GM19193 (cell line): ENCODE results near the gene CACNA1S.

Experiments used
- POLR2A ChIP-seq: IDR thresholded peaks from 4 replicates; pipeline ENCODE4 v1.6.1; 2011; ENCODE audit not compliant: insufficient read depth, insufficient read length; ENCODE audit errors: extremely low read depth

The CACNA1S gene

DNA sequence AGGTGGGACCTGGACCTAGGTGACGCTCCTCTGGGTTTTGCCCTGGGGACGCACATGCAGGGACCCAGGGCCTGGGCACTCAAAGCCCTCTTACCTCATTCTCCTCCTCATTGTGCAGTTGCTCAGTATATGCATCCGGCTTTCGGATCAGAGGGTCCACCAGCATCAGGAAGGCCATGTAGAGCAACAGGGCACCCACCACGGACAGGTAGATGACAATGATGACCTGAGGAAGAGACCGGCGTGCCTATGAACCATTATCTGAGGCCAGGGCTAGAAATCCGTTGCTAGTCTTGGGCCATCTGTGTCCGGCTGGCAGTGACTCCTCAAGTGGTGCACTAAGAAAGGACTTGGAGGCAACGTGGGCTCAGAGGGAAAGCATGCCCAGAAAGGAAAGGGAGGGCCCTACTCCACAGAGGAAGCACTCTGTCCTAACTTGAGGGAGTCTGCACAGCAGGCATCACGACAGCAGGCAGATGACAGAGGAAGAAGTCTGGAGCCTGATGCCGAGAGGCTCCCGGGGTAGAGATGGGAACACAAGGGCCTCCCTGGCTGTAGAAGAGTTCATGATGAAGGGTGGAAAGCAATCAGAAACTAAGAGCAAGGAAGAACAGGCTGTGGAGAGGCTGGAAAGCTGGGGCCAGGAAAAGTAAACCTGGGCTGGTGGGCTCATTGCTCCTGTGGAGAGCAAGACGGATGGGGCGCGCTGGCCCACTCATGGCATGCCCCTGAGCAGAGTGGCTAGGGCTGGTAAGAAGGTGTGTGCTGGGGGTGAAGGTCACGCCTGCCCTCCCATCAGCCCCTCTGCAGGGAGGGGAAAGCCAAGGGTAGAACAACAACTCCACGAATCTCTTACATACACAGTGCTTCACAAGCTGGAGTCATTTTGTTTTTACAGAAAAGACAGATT, 31.8 kb upstream of the CACNA1S start:
- TF ChIP-seq POLR2A, result no peak

DNA sequence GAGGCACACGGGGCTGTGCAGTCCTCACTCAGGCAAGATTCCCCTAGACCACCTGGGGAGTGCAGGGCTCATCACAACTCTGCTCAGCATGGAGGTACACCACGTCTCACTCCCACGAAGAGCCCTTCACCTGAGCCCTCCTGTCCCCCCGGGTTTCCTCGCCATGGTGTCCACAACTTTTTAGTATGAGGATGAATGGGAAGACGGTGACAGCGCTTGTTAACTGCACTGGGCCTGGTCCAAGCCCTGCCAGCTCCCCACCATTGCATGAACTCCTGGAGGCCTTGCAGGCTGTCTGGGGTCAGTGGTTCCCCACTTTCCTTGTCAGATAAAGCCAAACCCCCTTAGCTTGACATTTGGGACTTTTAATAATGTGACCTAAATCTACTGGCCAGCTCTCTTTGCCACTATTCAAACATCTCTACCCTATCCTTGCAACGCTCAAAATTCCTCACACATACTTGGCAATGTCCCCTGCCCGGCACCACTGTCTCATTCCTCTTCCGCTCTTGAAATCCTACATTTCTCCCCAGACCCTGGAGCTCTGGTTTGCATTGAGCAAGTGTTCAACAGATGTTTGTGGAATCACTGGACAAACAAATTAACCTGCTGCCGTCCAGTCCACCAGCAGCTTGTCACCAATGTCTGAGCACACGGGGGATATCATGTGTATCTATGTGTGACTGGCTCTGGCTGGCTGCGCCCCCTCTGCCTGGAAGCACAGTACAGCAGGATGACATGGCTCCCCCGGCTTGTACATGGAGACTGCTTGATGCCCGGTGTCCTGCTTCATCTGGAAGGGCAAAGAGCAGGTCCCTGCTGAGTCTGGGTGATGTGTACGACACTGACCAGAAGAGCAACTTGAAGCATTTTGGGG, 30.9 kb upstream of the CACNA1S start:
- no peak for TF ChIP-seq POLR2A

DNA sequence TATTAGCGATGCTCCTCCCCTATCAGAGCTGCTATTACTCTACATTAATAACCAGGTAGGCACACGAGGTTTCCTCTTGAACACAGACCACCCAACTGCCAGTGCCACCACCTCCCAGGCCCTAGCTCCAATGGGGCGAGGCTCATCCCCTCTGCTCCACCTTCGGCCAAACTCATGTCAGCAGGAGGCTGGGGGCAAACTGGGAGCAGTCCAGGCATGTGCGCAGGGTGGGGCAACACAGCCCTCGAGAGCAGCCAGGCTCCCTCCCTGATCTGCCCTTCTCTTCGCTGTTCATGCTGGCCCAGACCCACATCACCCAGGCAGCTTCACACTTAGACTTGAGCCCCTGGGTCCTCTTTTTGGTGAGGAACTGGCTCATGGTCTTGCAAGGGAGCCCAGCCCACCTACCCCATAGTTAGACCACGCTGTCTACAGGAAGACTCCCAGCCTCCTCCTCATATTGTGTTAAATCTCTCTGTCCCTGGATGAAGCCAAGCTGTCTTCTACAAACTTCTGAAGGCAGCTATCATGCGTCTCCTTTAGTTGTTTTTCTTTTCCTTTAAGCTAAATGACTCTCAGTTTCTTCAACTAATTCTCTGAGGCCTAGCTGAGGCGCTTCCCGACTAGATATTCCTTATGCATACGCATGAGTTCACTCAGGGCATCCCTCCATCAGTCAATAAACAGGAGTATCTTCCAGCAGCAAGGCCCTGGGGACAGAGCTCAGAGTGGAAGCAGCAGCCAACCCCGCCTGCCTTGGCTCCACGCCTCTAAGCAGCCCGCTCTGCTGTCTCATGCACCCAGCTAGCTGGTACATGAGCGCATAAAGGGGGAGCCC, 30.0 kb upstream of the CACNA1S start:
- TF ChIP-seq POLR2A, result no peak

DNA sequence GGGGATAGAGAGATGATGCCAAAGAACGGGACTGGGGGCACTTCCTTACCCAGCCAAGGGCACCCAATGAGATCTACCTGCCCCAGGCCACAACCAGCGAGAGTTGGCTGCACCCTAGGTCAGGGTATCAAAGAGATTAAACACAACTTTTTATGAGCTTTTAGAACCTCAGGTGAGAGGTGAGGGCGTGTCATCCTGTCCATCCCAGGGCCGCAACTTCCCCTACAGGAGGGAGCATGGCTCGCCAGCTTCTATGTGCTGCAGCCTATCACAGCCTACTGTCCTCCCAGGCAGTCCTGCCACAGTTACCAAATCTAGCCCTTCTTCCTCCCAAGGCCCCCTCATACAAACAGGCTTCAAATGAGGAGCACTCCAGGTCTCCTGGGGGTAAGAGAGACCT, 29.2 kb upstream of the CACNA1S start:
- no peak for TF ChIP-seq POLR2A

DNA sequence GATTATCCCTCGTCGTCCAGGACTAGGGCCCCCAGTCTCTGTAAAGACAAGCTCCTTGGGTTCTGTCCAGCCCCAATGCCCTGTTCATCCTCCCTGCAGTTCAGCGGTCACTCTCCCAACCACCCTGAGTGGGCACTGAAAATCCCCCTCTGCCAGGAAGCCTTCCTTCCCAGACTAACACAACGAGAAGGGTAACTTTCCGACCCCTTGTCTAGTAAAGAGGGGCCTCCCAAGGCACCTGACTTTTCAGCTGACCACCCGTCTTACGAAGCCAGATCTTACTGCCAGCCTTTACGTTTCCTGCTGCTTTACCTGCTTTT, 28.7 kb upstream of the CACNA1S start:
- no peak for TF ChIP-seq POLR2A

DNA sequence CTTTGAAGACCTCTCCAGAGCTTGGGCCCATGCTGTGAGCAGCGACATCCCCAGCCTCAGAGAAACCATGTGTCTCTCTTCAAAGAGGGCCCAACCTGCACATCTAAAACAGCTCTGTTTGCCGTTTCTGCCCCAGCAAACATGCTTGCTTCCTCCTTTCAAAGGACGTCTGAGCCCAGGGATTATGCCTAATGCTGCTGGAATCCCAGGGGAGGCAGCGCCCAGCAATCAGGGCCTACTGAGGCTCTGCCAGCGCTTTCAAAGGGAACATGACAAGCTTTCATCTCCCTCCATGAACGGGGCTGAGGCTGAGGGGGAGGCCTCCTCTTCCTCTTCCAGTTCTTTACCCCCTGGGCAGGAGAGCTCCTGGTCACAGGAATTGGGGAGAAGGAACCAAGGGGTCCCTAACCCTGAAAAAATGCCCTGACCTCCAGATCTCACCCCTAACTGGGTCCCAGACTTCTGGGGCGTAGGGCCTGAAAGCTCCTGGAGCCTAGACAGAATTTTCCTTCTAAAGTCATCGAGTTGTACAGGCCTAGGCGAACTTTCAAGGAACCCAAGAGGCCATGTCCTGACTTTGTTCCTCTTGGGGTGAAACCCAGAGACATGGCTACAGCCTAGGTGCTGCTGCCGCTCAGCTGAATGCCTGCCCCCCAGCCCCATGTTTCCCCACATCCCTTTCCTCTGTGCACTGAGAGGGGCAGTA, 28.2 kb upstream of the CACNA1S start:
- no peak for TF ChIP-seq POLR2A

DNA sequence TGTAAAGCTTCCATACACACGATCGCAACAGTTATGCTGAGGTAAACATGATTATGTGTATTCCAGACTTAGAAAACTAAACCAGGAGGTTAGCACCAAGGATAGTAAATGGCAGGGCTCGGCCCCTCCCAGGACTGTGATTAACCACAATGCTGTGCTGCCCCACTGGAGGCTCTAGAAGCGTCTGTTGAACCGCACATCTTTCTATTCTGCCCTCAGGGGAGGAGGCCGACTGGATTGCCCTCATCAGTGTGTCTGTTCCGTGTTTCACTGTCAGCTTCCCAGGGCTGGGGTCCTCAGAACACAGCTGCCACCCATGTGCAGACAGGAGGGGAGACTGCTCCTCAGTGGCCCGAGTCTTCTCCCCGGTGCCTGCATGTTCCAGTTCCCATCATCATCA, 27.5 kb upstream of the CACNA1S start:
- TF ChIP-seq POLR2A, result no peak

DNA sequence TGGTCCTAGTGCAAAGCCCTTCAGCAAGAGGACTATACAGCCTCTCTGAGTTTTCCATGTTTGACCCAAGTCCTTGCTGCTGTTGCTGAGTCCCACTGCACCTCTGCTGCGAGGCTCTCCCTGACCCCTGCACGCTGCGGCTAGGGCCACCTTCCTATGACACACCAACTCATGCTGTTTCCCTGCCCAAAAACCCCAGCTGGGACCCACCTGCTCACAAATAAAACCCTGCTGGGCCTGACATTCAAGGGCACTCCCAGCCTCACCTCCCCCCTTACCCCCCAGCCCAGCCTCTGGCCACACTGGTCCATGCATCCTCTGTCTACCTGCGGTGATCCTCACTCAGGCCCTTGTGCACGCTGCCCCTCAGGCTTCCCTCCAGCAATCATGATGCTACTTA, 27.1 kb upstream of the CACNA1S start:
- TF ChIP-seq POLR2A, result no peak

DNA sequence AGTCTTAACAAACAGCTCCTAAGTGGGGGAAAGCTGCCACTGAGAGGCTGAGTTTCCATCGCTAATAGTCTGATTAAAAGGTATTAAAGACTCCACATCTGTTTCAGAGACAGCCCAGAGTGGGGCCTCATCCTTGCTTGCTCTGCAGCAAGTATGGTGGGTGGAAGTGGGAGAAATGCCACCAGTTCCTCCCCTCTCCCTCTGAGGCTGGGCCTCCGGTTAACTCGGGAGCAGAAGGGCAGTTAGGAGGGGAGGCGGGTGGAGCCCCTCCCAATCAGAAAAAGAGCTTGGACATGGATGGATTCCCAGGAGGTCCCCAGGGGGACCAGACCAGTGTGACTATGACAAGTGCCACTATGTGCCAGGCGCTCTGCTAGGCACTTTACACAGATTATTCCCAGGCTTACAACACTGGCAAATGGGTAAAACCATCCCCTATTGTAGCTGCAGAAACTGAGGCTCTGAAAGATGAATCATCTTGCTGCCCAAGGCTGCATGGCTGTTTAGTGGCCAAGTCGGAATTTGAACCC, 26.1 kb upstream of the CACNA1S start:
- TF ChIP-seq POLR2A, result no peak

DNA sequence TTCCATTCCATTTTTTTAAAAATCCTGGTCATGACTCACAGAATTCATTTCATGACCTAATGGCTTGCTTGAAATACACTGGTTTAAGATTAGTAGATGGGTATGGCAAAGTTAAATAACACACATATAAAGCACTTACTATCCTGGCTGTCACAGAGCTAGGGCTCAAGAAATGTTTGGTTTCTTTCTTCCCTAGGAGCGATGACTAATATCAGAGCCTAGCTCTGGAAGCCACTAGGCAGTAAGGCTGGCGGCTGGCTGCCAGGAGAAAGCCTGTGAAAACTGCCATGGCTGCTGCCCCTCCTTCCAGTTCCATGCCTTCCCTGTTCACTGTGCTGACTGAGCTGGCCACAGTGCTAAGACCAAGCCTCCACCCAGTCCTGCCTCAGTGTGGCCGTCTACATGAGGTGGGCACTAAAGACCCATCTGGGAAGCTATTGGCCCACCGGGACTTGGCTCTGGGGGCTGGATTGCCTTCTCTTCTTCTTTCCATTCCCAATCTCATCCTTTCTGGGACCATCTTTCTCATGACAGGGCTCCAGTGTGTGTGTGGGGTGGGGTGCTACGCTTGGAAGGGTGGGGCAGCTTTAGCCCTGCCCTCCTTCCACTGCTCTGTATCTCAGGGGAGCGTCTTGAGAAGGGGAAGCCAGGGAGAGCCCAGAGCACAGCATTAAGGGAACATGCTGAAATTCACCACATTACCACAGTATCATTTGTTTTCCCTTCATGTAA, 25.5 kb upstream of the CACNA1S start:
- TF ChIP-seq POLR2A, result no peak

DNA sequence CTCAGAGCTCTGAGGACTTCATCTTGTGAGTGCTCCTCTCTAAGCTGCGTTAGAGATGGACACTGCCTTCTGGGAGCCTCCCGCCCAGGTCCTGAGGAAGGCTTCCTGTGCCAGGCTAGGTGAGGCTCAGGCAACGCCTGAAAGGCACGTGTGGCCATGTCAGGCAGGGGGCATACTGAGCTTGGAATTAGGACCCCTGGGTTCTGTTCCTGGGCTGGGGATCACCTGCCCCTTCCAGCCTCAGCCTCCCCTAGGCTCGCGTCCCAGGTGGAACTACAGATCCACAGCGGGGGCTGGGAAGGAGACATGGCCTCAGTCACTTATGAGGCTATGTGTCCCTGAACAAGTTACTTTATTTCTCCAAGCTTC, 24.8 kb upstream of the CACNA1S start:
- no peak for TF ChIP-seq POLR2A

DNA sequence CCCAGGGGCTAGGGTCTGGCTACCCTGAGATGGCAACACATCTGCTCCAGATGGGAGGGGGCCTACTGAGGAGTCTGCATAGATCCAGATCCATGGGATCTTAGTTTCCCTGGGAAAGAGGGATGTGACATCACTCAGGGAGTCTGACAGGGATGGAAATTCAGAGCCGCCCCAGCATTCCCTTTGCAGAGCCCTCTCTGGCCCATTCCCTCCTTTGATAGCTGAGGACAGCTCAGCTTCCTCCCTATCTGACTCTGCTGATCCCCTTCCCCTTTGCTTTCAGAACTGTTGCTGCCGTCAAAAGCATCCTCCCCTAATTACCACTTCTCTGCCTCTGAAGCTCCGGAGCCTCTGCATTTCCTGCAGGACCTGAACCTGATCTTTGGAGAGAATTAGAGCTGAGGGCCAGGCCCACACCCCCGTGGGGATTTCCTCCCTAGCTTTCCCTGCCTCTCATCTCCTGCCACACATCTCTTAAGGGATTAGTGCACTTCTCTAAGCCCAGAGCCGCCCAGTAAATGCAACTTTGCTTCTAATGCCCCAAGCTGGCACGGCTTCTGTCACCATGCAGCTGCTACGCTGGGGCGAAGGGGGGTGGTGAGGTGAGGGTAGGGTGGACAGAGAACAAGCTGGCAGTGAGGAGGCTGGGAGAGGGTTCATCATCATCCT, 24.3 kb upstream of the CACNA1S start:
- TF ChIP-seq POLR2A, result no peak

DNA sequence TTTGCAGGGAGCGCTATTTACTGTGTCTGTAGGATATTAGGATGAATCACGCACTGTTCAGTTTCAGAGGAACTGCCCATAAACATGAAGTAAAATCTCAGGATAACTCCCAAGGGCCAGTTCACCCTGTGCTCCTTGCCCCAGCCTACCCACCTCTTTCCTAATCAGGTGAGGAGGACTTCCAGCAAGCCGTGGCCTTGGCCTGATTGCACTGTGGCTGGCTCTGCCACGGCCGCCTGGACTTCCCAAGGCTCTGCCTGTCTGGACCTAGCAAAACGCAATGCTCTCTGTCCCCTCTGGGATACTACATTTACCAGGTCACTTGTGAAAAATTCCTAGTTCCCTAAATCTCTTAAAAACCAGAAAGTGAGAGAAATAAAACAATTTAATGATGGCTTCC, 22.2 kb upstream of the CACNA1S start:
- no peak for TF ChIP-seq POLR2A
